ENCODE data around the gene RBM47.
A peak's percentile ranks its signal among the peaks of the same experiment; 100 is the strongest.
"Not testable (repeated sequence)": the region's sequence is repeated elsewhere in the genome, so short reads cannot be mapped to it uniquely, and the experiment has no call there.

Gene RBM47

GRCh38 chr4:40546969-40547788 lies 82.5 kb downstream of the RBM47 start:
- H3K27ac ChIP-seq, result no peak overlapping the region
- no peak for DNase-seq (ENCODE audit: low read depth, low spot score)

- H3K27ac ChIP-seq, result no peak overlapping the region
- no peak for DNase-seq (ENCODE audit: low read depth, low spot score)
These were observed 83.2 kb downstream of the RBM47 start for GRCh38 chr4:40546506-40546905.

GRCh38 chr4:40545487-40545886 lies 84.2 kb downstream of the RBM47 start:
- not testable (repeated sequence) for H3K27ac ChIP-seq; DNase-seq (ENCODE audit: low read depth, low spot score)

GRCh38 chr4:40544221-40544620 lies 85.4 kb downstream of the RBM47 start:
- no peak overlapping the region for H3K27ac ChIP-seq

GRCh38 chr4:40540800-40541199 lies 88.9 kb downstream of the RBM47 start:
- no peak for DNase-seq (ENCODE audit: low read depth, low spot score)
- H3K27ac ChIP-seq, result no peak overlapping the region

More at GRCh38 chr4:40544221-40544620, 85.4 kb downstream of the RBM47 start:
- no peak for DNase-seq (ENCODE audit: low read depth, low spot score)

- DNase-seq (ENCODE audit: low read depth, low spot score), result no peak
- H3K27ac ChIP-seq, result no peak overlapping the region
These were observed 93.6 kb downstream of the RBM47 start for GRCh38 chr4:40536032-40536431.

GRCh38 chr4:40531636-40532023 lies 98.0 kb downstream of the RBM47 start:
- H3K27ac ChIP-seq, result no peak overlapping the region
- DNase-seq (ENCODE audit: low read depth, low spot score), result no peak

- no peak overlapping the region for H3K27ac ChIP-seq
- no peak for DNase-seq (ENCODE audit: low read depth, low spot score)
These were observed 98.6 kb downstream of the RBM47 start for GRCh38 chr4:40530961-40531635.

- peak overlapping the region; percentile 41 for H3K27ac ChIP-seq
- no peak for DNase-seq (ENCODE audit: low read depth, low spot score)
These were observed 102.9 kb downstream of the RBM47 start for GRCh38 chr4:40526741-40527140.

- H3K27ac ChIP-seq, result peak overlapping the region; percentile 41
- peak; percentile 39 for DNase-seq (ENCODE audit: low read depth, low spot score)
These were observed 103.7 kb downstream of the RBM47 start for GRCh38 chr4:40525752-40526598.

GRCh38 chr4:40524366-40525041 lies 105.2 kb downstream of the RBM47 start:
- no peak for DNase-seq (ENCODE audit: low read depth, low spot score)

GRCh38 chr4:40523581-40523980 lies 106.1 kb downstream of the RBM47 start:
- no peak for DNase-seq (ENCODE audit: low read depth, low spot score)

More at GRCh38 chr4:40524366-40525041, 105.2 kb downstream of the RBM47 start:
- H3K27ac ChIP-seq, result no peak overlapping the region

GRCh38 chr4:40521957-40522356 lies 107.7 kb downstream of the RBM47 start:
- no peak for DNase-seq (ENCODE audit: low read depth, low spot score)
- no peak overlapping the region for H3K27ac ChIP-seq

More at GRCh38 chr4:40523581-40523980, 106.1 kb downstream of the RBM47 start:
- no peak overlapping the region for H3K27ac ChIP-seq

- H3K27ac ChIP-seq, result no peak overlapping the region
- DNase-seq (ENCODE audit: low read depth, low spot score), result no peak
These were observed 109.1 kb downstream of the RBM47 start for GRCh38 chr4:40520533-40520932.

GRCh38 chr4:40517081-40517480 lies 112.6 kb downstream of the RBM47 start:
- H3K27ac ChIP-seq; DNase-seq (ENCODE audit: low read depth, low spot score): not testable (repeated sequence)

GRCh38 chr4:40516651-40517050 lies 113.0 kb downstream of the RBM47 start:
- no peak for DNase-seq (ENCODE audit: low read depth, low spot score)
- H3K27ac ChIP-seq, result peak overlapping the region; percentile 76

GRCh38 chr4:40515398-40516293 lies 114.0 kb downstream of the RBM47 start:
- H3K27ac ChIP-seq, result peak overlapping the region; percentile 76
- no peak for DNase-seq (ENCODE audit: low read depth, low spot score)

GRCh38 chr4:40515037-40515397 lies 114.6 kb downstream of the RBM47 start:
- H3K27ac ChIP-seq, result peak overlapping the region; percentile 76
- DNase-seq (ENCODE audit: low read depth, low spot score), result peak; percentile 51

GRCh38 chr4:40514497-40514951 lies 115.1 kb downstream of the RBM47 start:
- H3K27ac ChIP-seq, result peak overlapping the region; percentile 76
- DNase-seq (ENCODE audit: low read depth, low spot score), result no peak

Data from epithelial cell of prostate (primary cell).